Chondrocyte (in vitro differentiated cells): ENCODE measurements around the gene NETO1. TPM values are rescaled to one million over a fixed set of nuclear protein-coding genes. Genes with fewer than 3 reads are reported as not detected.

ENCODE experiments used
- DNase-seq: peaks from one replicate; pipeline ENCODE4 v3.0.0; 2021; ENCODE audit warnings: mixed read lengths, low spot score
- H3K27ac Mint-ChIP-seq: one replicate; pipeline ENCODE4 v1.8.0; 2021; ENCODE audit warnings: mild to moderate bottlenecking, moderate library complexity, mixed read lengths; ENCODE audit not compliant: unreplicated experiment
- H3K27me3 Mint-ChIP-seq: 2 replicates; pipeline ENCODE4 v1.8.0; 2021; ENCODE audit warnings: low read depth, mixed read lengths
- H3K36me3 Mint-ChIP-seq: 2 replicates; pipeline ENCODE4 v1.8.0; 2021; ENCODE audit warnings: low read depth, mixed read lengths
- H3K4me1 Mint-ChIP-seq: 2 replicates; pipeline ENCODE4 v1.8.0; 2021; ENCODE audit warnings: low read depth, mild to moderate bottlenecking, mixed read lengths
- H3K4me3 Mint-ChIP-seq: one replicate; pipeline ENCODE4 v1.8.0; 2021; ENCODE audit warnings: mild to moderate bottlenecking, moderate library complexity, mixed read lengths; ENCODE audit not compliant: unreplicated experiment
- H3K9me3 Mint-ChIP-seq: 2 replicates; pipeline ENCODE4 v1.8.0; 2021; ENCODE audit warnings: low read depth, mixed read lengths
- total RNA-seq: library from RNA; stranded (reverse); gene quantifications from 3 replicates; pipeline ENCODE4 v1.2.1, GENCODE V29; 2021
- TF ChIP-seq, protein P1 (sequence below): fragments of 200-600 bp; sonication (generic); IDR thresholded peaks from 2 replicates; pipeline ENCODE4 v1.5.0; 2021; ENCODE audit warnings: antibody characterized with exemption, mild to moderate bottlenecking, moderate library complexity

The NETO1 gene
- total RNA-seq, 1 donor from 2014 or later = not detected

DNA sequence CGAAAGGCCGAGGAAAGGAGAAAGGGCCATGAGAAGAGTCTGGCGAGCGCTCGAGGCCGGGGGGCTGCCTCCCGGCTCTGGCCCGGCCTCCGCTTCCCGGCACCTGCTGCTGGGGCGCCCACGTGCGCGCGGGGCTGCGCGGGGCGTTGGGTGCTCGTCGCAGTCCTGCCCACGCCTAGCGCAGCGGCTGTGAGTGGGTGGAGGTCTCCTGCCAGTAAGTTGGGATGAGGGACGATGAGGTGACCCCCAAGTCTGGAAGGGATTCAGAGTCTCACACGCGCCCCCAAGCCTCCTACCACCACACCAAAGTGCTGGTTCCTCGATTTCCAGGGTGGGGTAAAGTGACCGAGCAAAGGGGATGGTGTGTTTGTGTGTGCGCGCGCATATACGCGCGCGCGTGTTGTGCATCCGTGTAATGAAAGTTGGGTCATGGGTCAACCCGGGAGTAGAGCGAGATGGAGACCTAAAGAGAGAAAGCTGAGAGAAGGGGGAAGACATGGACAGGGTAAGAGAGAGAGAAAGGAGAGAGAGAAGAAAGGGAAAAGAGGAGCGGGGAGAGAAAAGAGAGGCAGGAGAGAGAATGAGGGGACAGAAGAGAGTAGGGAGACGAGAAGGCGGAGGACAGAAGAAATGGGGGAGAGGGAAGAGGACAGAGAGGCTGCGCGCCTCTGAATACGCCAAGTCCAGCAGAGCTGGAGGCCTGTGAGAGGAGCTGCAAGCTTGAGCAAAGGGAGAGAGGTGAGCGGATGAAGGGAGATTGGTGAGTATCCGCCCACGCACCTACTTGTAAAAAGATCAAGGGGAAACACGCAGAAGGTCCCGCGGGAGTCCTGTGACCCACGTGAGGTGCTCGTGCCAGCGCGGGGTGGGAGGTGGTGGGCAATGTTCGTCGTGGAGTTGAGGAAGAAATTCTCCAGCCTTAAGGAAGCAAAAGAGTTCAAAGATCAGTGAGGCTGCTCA lies 1.7 kb upstream of the NETO1 start:
- Mint-ChIP-seq H3K9me3 (no peaks in the 10 kb centered on the region), H3K36me3 (no peaks in the 10 kb centered on the region), H3K27ac (no peak overlapping the region), H3K4me3 (no peak overlapping the region), H3K4me1 (peaks cover 13% of the 10 kb centered on the region), H3K27me3 (peaks cover 45% of the 10 kb centered on the region)
- no peak for DNase-seq
- TF ChIP-seq, protein P1, sequence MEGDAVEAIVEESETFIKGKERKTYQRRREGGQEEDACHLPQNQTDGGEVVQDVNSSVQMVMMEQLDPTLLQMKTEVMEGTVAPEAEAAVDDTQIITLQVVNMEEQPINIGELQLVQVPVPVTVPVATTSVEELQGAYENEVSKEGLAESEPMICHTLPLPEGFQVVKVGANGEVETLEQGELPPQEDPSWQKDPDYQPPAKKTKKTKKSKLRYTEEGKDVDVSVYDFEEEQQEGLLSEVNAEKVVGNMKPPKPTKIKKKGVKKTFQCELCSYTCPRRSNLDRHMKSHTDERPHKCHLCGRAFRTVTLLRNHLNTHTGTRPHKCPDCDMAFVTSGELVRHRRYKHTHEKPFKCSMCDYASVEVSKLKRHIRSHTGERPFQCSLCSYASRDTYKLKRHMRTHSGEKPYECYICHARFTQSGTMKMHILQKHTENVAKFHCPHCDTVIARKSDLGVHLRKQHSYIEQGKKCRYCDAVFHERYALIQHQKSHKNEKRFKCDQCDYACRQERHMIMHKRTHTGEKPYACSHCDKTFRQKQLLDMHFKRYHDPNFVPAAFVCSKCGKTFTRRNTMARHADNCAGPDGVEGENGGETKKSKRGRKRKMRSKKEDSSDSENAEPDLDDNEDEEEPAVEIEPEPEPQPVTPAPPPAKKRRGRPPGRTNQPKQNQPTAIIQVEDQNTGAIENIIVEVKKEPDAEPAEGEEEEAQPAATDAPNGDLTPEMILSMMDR = no peak

DNA sequence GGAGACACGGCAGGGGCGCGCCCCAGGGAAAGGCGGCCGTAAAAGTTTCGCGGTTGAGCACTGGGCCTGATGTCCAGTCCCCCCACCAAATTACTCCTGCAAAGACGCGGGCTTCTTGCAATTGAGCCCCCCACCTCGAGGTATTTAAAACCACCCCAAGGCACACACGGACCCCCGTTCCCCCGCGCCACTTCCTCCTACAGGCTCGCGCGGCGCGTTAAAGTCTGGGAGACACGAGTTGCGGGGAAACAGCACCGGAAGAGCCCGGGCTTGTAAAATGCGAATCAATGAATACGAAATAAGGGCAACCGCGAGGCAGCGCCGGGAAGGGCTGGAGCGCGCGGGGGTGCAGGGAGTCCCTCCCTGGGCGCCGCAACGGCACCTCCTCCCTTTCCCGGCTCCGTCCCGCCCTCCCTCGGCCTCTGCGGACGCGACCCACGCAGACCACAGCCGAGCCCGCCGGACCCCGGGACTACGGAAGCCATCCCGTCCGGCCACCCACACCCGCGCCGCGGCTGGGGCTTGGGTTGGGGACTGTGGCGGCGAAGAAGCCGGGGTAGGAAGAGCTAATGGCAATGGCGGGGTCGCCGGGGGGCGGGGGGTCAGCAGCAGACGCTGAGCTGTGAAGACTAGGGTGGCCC lies 918 bp upstream of the NETO1 start:
- peaks cover 13% of the 10 kb centered on the region for H3K4me1 Mint-ChIP-seq
- no peak for DNase-seq
- H3K27ac Mint-ChIP-seq = no peak overlapping the region
- H3K27me3 Mint-ChIP-seq = peaks cover 51% of the 10 kb centered on the region
- H3K4me3 Mint-ChIP-seq = peak overlapping the region; percentile 56
- TF ChIP-seq, protein P1 = no peak
- H3K36me3 Mint-ChIP-seq = no peaks in the 10 kb centered on the region
- H3K9me3 Mint-ChIP-seq = no peaks in the 10 kb centered on the region

DNA sequence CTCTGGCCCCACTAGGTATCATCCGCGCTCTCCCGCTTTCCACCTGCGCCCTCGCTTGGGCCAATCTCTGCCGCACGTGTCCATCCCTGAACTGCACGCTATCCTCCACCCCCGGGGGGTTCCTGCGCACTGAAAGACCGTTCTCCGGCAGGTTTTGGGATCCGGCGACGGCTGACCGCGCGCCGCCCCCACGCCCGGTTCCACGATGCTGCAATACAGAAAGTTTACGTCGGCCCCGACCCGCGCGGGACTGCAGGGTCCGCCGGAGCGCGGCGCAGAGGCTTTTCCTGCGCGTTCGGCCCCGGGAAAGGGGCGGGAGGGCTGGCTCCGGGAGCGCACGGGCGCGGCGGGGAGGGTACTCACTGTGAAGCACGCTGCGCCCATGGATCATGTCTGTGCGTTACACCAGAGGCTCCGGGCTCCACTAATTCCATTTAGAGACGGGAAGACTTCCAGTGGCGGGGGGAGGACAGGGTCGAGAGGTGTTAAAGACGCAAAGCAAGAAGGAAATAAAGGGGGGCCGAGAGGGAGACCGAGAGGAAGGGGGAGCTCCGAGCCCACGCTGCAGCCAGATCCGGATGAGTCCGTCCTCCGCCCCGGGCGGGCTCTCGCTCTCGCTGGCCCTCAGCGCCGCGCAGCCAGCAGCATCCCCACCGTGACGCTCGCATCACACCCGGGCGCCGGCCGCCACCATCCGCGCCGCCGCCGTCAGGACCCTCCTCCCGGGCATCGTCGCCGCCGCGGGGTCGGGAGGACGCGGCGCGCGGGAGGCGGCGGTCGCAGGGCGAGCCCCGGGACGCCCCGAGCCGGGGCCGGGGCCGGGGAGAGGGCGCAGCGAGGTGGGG lies 664 bp downstream of the NETO1 start:
- Mint-ChIP-seq H3K4me3 (peak overlapping the region; percentile 56), H3K9me3 (no peaks in the 10 kb centered on the region), H3K27ac (no peak overlapping the region), H3K27me3 (peaks cover 54% of the 10 kb centered on the region), H3K4me1 (peaks cover 13% of the 10 kb centered on the region), H3K36me3 (no peaks in the 10 kb centered on the region)
- TF ChIP-seq, protein P1 = no peak
- DNase-seq = no peak

DNA sequence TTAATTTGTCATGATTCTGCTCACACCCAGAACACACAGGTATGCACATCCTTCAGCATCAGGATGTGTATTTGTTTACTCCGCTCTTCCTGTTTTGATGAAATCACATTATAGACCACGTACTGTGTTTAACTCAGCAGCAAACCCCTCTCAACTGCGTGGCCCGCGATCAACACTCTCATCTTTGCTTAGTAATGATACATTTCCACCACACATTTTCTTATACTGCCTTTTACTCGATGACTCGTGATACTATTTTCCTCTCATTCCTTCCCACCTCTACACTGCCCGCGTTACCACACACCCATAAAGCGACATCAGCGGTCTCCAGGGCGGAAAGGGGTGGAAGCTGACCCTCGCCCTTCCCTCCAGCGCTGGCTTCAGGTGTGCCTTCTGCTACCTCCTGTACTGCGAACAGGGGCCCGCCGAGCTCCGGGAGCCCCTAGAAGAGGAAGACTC lies 1.3 kb downstream of the NETO1 start:
- H3K36me3 Mint-ChIP-seq = no peaks in the 10 kb centered on the region
- no peak for DNase-seq
- no peak overlapping the region for H3K4me3 Mint-ChIP-seq
- peak overlapping the region; percentile 42 for H3K27ac Mint-ChIP-seq
- TF ChIP-seq, protein P1 = no peak
- H3K9me3 Mint-ChIP-seq = no peaks in the 10 kb centered on the region
- peaks cover 13% of the 10 kb centered on the region for H3K4me1 Mint-ChIP-seq
- peaks cover 54% of the 10 kb centered on the region for H3K27me3 Mint-ChIP-seq

DNA sequence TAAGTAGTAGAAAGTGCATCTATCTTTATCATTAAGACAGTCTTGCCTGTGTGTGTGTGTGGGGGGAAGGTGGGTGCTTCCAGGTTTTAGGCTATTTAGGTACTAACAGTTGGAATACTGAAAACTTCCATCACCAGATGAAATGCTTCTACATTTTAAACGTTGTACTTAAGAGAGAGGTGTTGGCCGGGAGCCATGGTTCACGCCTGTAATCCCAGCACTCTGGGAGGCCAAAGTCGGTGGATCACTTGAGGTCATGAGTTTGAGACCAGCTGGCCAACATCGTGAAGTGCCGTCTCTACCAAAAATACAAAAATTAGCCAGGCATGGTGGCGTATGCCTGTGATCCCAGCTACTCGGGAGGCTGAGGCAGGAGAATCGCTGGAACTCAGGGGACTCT lies 4.0 kb downstream of the NETO1 start:
- Mint-ChIP-seq H3K4me1 (peaks cover 13% of the 10 kb centered on the region), H3K9me3 (no peaks in the 10 kb centered on the region), H3K36me3 (no peaks in the 10 kb centered on the region), H3K27ac (no peak overlapping the region), H3K27me3 (peaks cover 39% of the 10 kb centered on the region), H3K4me3 (no peak overlapping the region)
- no peak for DNase-seq
- TF ChIP-seq, protein P1 = no peak
